NCI-H748 (cell line): ENCODE data around the gene SORCS3.
A peak's percentile ranks its signal among the peaks of the same experiment; 100 is the strongest.

ENCODE experiments used
- DNase-seq: peaks from one replicate; lab custom pipeline; 2025; ENCODE audit not compliant: unreplicated experiment; lab: John Stamatoyannopoulos, UW

Gene SORCS3

GRCh38 chr10:105161149-105161548, 520.1 kb downstream of the SORCS3 start:
- no peak for DNase-seq

GRCh38 chr10:105161767-105162166, 520.7 kb downstream of the SORCS3 start:
- no peak for DNase-seq

GRCh38 chr10:105170521-105170920, 529.4 kb downstream of the SORCS3 start:
- no peak for DNase-seq

- peak; percentile 11 for DNase-seq
Measured at GRCh38 chr10:105171945-105172344, 530.9 kb downstream of the SORCS3 start.

- no peak for DNase-seq
Measured at GRCh38 chr10:105181626-105182025, 540.5 kb downstream of the SORCS3 start.

- no peak for DNase-seq
Measured at GRCh38 chr10:105183536-105183935, 542.4 kb downstream of the SORCS3 start.

GRCh38 chr10:105185161-105185560, 544.1 kb downstream of the SORCS3 start:
- DNase-seq: no peak

GRCh38 chr10:105187243-105187642, 546.2 kb downstream of the SORCS3 start:
- DNase-seq: no peak

GRCh38 chr10:105188737-105189462, 547.8 kb downstream of the SORCS3 start:
- DNase-seq: peak; percentile 39

GRCh38 chr10:105189463-105189800, 548.3 kb downstream of the SORCS3 start:
- no peak for DNase-seq

- no peak for DNase-seq
Measured at GRCh38 chr10:105192146-105192545, 551.1 kb downstream of the SORCS3 start.

- peak; percentile 2 for DNase-seq
Measured at GRCh38 chr10:105192861-105193260, 551.8 kb downstream of the SORCS3 start.

- peak; percentile 2 for DNase-seq
Measured at GRCh38 chr10:105195831-105196230, 554.7 kb downstream of the SORCS3 start.

GRCh38 chr10:105197598-105198364, 556.7 kb downstream of the SORCS3 start:
- DNase-seq: no peak

- DNase-seq: no peak
Measured at GRCh38 chr10:105206616-105207015, 565.5 kb downstream of the SORCS3 start.

GRCh38 chr10:105207476-105207995, 566.4 kb downstream of the SORCS3 start:
- DNase-seq: no peak

- no peak for DNase-seq
Measured at GRCh38 chr10:105210546-105210945, 569.5 kb downstream of the SORCS3 start.

- no peak for DNase-seq
Measured at GRCh38 chr10:105237685-105238084, 596.6 kb downstream of the SORCS3 start.

GRCh38 chr10:105239311-105240219, 598.5 kb downstream of the SORCS3 start:
- peak; percentile 6 for DNase-seq

GRCh38 chr10:105241254-105241653, 600.2 kb downstream of the SORCS3 start:
- DNase-seq: no peak

- no peak for DNase-seq
Measured at GRCh38 chr10:105243381-105243780, 602.3 kb downstream of the SORCS3 start.
